ENCODE results near the gene SLCO1B3. TPM values are rescaled to one million over a fixed set of nuclear protein-coding genes. Genes with fewer than 3 reads are reported as not detected.

The SLCO1B3 gene
- total RNA-seq, 2 experiments from 2014 or later = not detected

- POLR2A ChIA-PET = no interaction called here
- CTCF ChIA-PET = no interaction called here
- H3K27ac Mint-ChIP-seq = no peak overlapping the region
- H3K4me3 Mint-ChIP-seq = no peak overlapping the region
- H3K9me3 Mint-ChIP-seq = peaks cover 21% of the 10 kb centered on the region
- DNase-seq = no peak
- H3K36me3 Mint-ChIP-seq (ENCODE audit: low read depth) = no peaks in the 10 kb centered on the region
- H3K27me3 Mint-ChIP-seq = no peaks in the 10 kb centered on the region
- H3K4me1 Mint-ChIP-seq = no peaks in the 10 kb centered on the region
Observed at GRCh38 chr12:20822925-20823324, 12.4 kb downstream of the SLCO1B3 start.

DNA sequence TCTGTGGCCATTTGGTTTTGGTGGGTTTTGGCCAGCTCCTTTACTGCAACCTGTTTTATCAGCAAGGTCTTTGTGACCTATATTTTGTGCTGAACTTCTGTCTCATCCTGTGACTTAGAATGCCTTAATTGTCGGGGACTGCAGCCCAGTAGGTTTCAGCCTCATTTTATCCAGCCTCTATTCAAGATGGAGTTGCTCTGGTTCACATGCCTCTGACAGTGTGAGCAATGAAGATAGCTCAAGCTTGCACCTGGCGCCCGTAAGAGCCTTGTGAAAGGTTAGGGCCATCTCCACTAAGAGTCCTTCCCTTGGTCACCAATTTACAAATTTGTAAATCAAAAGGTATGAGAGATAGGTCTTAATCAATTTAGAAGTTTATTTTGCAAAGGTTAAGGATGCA lies 19.4 kb downstream of the SLCO1B3 start:
- no peak for DNase-seq
- no peak overlapping the region for H3K27ac Mint-ChIP-seq
- H3K9me3 Mint-ChIP-seq = no peaks in the 10 kb centered on the region
- no peak overlapping the region for H3K4me3 Mint-ChIP-seq
- POLR2A ChIA-PET = no interaction called here
- CTCF ChIA-PET = no interaction called here
- H3K4me1 Mint-ChIP-seq = no peaks in the 10 kb centered on the region
- no peaks in the 10 kb centered on the region for H3K27me3 Mint-ChIP-seq
- H3K36me3 Mint-ChIP-seq (ENCODE audit: low read depth) = no peaks in the 10 kb centered on the region

GRCh38 chr12:20830456-20830855 lies 20.0 kb downstream of the SLCO1B3 start:
- no peak overlapping the region for H3K27ac Mint-ChIP-seq
- no peaks in the 10 kb centered on the region for H3K36me3 Mint-ChIP-seq (ENCODE audit: low read depth)
- ChIA-PET POLR2A (no interaction called here), CTCF (no interaction called here)
- H3K4me3 Mint-ChIP-seq = no peak overlapping the region
- no peaks in the 10 kb centered on the region for H3K4me1 Mint-ChIP-seq
- H3K27me3 Mint-ChIP-seq = no peaks in the 10 kb centered on the region
- no peak for DNase-seq
- H3K9me3 Mint-ChIP-seq = no peaks in the 10 kb centered on the region

DNA sequence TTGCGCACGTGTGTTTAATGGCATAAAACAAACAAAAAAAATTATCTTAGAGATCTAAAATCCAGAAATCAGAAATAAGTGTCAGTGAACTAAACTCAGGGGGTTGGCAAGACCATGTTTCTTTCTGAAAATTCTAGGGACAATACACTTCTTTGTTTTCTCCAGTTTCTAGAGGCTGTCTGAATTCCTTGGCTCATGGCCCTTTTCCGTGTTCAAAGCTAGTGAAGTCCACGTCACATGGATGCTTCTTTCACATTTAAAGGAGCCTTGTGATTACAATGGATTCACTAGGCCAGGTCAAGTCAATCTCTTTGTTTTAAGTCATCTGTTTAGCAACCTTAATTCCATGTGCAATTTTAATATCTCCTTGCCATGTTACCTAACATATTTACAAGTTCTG lies 22.4 kb downstream of the SLCO1B3 start:
- Mint-ChIP-seq H3K9me3 (no peaks in the 10 kb centered on the region), H3K27me3 (no peaks in the 10 kb centered on the region), H3K4me1 (no peaks in the 10 kb centered on the region), H3K36me3 (ENCODE audit: low read depth) (no peaks in the 10 kb centered on the region), H3K27ac (no peak overlapping the region), H3K4me3 (no peak overlapping the region)
- DNase-seq = no peak
- CTCF ChIA-PET = no interaction called here
- POLR2A ChIA-PET = no interaction called here

- Mint-ChIP-seq H3K36me3 (ENCODE audit: low read depth) (no peaks in the 10 kb centered on the region), H3K9me3 (no peaks in the 10 kb centered on the region), H3K27me3 (no peaks in the 10 kb centered on the region), H3K27ac (no peak overlapping the region), H3K4me1 (no peaks in the 10 kb centered on the region), H3K4me3 (no peak overlapping the region)
- DNase-seq = no peak
- POLR2A ChIA-PET = no interaction called here
- CTCF ChIA-PET = no interaction called here
Observed at GRCh38 chr12:20852649-20853048, 42.1 kb downstream of the SLCO1B3 start.

DNA sequence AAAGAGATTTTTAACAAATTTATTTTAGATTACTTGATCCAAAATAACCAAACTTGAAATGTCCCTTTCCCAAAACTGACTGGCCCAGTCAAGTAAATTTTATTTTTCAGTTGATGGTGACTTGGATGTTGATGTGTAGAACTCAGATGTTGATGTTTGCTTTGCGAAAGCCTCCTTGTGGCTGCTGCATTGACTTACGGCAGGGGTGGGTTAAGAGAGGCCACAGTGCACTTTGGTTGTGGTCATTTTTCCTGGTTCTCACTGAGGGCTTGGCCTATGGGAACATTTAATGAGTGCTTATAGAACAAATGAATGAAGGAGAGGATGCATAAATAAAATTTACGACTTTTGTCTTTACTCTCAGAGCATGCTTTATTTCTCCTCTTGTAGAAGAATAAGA lies 52.6 kb downstream of the SLCO1B3 start:
- H3K27me3 Mint-ChIP-seq = no peaks in the 10 kb centered on the region
- H3K4me1 Mint-ChIP-seq = no peaks in the 10 kb centered on the region
- POLR2A ChIA-PET = no interaction called here
- H3K27ac Mint-ChIP-seq = no peak overlapping the region
- DNase-seq = no peak
- CTCF ChIA-PET = no interaction called here
- H3K4me3 Mint-ChIP-seq = no peak overlapping the region
- no peaks in the 10 kb centered on the region for H3K36me3 Mint-ChIP-seq (ENCODE audit: low read depth)
- H3K9me3 Mint-ChIP-seq = peaks cover 4% of the 10 kb centered on the region

GRCh38 chr12:20865873-20866272 lies 55.4 kb downstream of the SLCO1B3 start:
- ChIA-PET POLR2A (no interaction called here), CTCF (no interaction called here)
- no peak overlapping the region for H3K4me3 Mint-ChIP-seq
- no peaks in the 10 kb centered on the region for H3K36me3 Mint-ChIP-seq (ENCODE audit: low read depth)
- H3K4me1 Mint-ChIP-seq = no peaks in the 10 kb centered on the region
- no peaks in the 10 kb centered on the region for H3K27me3 Mint-ChIP-seq
- peaks cover 4% of the 10 kb centered on the region for H3K9me3 Mint-ChIP-seq
- no peak for DNase-seq
- H3K27ac Mint-ChIP-seq = no peak overlapping the region

- Mint-ChIP-seq H3K4me1 (no peaks in the 10 kb centered on the region), H3K4me3 (no peak overlapping the region), H3K36me3 (ENCODE audit: low read depth) (no peaks in the 10 kb centered on the region), H3K9me3 (peaks cover 6% of the 10 kb centered on the region), H3K27me3 (no peaks in the 10 kb centered on the region), H3K27ac (no peak overlapping the region)
- ChIA-PET CTCF (no interaction called here), POLR2A (no interaction called here)
- no peak for DNase-seq
Observed at GRCh38 chr12:20868277-20868676, 57.8 kb downstream of the SLCO1B3 start.

DNA sequence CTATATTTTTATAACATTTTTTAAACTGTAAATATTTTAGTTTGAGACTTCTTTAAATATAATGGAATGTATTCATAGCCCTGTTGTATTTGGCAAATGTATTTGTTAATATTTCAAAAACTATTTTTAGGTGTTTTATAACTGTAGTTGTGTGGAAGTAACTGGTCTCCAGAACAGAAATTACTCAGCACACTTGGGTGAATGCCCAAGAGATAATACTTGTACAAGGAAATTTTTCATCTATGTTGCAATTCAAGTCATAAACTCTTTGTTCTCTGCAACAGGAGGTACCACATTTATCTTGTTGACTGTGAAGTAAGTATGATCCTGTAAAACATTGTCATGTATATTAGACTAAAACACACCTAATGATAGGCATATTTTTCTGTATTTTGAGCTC lies 72.8 kb downstream of the SLCO1B3 start:
- Mint-ChIP-seq H3K36me3 (ENCODE audit: low read depth) (no peaks in the 10 kb centered on the region), H3K9me3 (no peaks in the 10 kb centered on the region), H3K4me1 (no peaks in the 10 kb centered on the region), H3K27ac (no peak overlapping the region), H3K4me3 (no peak overlapping the region), H3K27me3 (no peaks in the 10 kb centered on the region)
- ChIA-PET CTCF (no interaction called here), POLR2A (no interaction called here)
- DNase-seq = no peak

GRCh38 chr12:20885116-20885515 lies 74.6 kb downstream of the SLCO1B3 start:
- CTCF ChIA-PET = no interaction called here
- no peaks in the 10 kb centered on the region for H3K27me3 Mint-ChIP-seq
- POLR2A ChIA-PET = no interaction called here
- DNase-seq = no peak
- no peak overlapping the region for H3K4me3 Mint-ChIP-seq
- peaks cover 5% of the 10 kb centered on the region for H3K9me3 Mint-ChIP-seq
- no peaks in the 10 kb centered on the region for H3K4me1 Mint-ChIP-seq
- H3K27ac Mint-ChIP-seq = no peak overlapping the region
- no peaks in the 10 kb centered on the region for H3K36me3 Mint-ChIP-seq (ENCODE audit: low read depth)

- H3K27me3 Mint-ChIP-seq = no peaks in the 10 kb centered on the region
- no peak for DNase-seq
- ChIA-PET POLR2A (no interaction called here), CTCF (no interaction called here)
- no peak overlapping the region for H3K27ac Mint-ChIP-seq
- no peak overlapping the region for H3K4me3 Mint-ChIP-seq
- H3K4me1 Mint-ChIP-seq = no peaks in the 10 kb centered on the region
- peaks cover 5% of the 10 kb centered on the region for H3K9me3 Mint-ChIP-seq
- H3K36me3 Mint-ChIP-seq (ENCODE audit: low read depth) = no peaks in the 10 kb centered on the region
Observed at GRCh38 chr12:20885552-20885951, 75.0 kb downstream of the SLCO1B3 start.

DNA sequence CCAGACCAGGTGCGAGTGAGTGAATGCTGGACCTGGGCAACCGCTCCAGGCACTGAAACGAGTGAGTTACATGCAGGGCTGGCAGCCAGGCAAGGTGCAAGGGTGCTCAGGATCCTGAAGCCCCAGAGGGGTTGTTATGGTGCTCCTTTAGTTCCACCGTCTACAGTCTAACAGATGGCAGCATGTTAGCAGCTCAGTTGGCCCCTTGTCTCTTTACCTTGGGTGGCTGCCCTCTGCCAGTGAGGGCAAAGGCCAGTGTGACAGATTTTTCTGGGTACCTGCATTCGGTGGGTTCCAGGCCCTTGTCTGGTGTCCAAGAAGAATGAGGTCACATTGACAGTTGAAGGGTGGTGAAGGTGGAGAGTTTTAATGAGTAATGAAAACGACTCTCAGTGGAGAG lies 106.8 kb downstream of the SLCO1B3 start:
- no peaks in the 10 kb centered on the region for H3K36me3 Mint-ChIP-seq (ENCODE audit: low read depth)
- H3K4me1 Mint-ChIP-seq = no peaks in the 10 kb centered on the region

GRCh38 chr12:20917819-20918218 lies 107.3 kb downstream of the SLCO1B3 start:
- no peaks in the 10 kb centered on the region for H3K27me3 Mint-ChIP-seq
- ChIA-PET POLR2A (no interaction called here), CTCF (no interaction called here)
- H3K36me3 Mint-ChIP-seq (ENCODE audit: low read depth) = no peaks in the 10 kb centered on the region
- H3K4me1 Mint-ChIP-seq = no peaks in the 10 kb centered on the region
- DNase-seq = no peak
- H3K27ac Mint-ChIP-seq = no peak overlapping the region
- H3K9me3 Mint-ChIP-seq = peaks cover 2% of the 10 kb centered on the region
- no peak overlapping the region for H3K4me3 Mint-ChIP-seq

More for the DNA sequence above, 106.8 kb downstream of the SLCO1B3 start:
- ChIA-PET POLR2A (no interaction called here), CTCF (no interaction called here)
- peaks cover 2% of the 10 kb centered on the region for H3K9me3 Mint-ChIP-seq
- DNase-seq = no peak
- H3K27me3 Mint-ChIP-seq = no peaks in the 10 kb centered on the region
- no peak overlapping the region for H3K4me3 Mint-ChIP-seq
- H3K27ac Mint-ChIP-seq = no peak overlapping the region

- Mint-ChIP-seq H3K36me3 (ENCODE audit: low read depth) (no peaks in the 10 kb centered on the region), H3K4me1 (no peaks in the 10 kb centered on the region), H3K27ac (no peak overlapping the region), H3K9me3 (peaks cover 3% of the 10 kb centered on the region), H3K27me3 (no peaks in the 10 kb centered on the region), H3K4me3 (no peak overlapping the region)
- DNase-seq = no peak
- POLR2A ChIA-PET = no interaction called here
- CTCF ChIA-PET = no interaction called here
Observed at GRCh38 chr12:20931894-20932293, 121.4 kb downstream of the SLCO1B3 start.

GRCh38 chr12:20946732-20947131 lies 136.2 kb downstream of the SLCO1B3 start:
- no peak for DNase-seq
- ChIA-PET POLR2A (no interaction called here), CTCF (no interaction called here)
- no peaks in the 10 kb centered on the region for H3K9me3 Mint-ChIP-seq
- H3K4me3 Mint-ChIP-seq = no peak overlapping the region
- no peaks in the 10 kb centered on the region for H3K27me3 Mint-ChIP-seq
- no peak overlapping the region for H3K27ac Mint-ChIP-seq
- no peaks in the 10 kb centered on the region for H3K4me1 Mint-ChIP-seq
- H3K36me3 Mint-ChIP-seq (ENCODE audit: low read depth) = no peaks in the 10 kb centered on the region

Data from activated CD4-positive, alpha-beta memory T cell treated with anti-CD3 and anti-CD28 coated beads, Interleukin-2, amount 10 ng/mL, durations not matched to agents 7 days and 5 days (primary cell).